NCI-H2227 treated with DMSO at 0.1 percent for 48 hours (cell line): ENCODE measurements around the gene NXNL1.
"Not testable (repeated sequence)": the region's sequence is repeated elsewhere in the genome, so short reads cannot be mapped to it uniquely, and the experiment has no call there.

Experiments
- DNase-seq: peaks from one replicate; lab custom pipeline; 2025; lab: John Stamatoyannopoulos, UW

Gene NXNL1

GRCh38 chr19:17486545-17487240 is 26.0 kb upstream of the NXNL1 start:
- DNase-seq = no peak

- no peak for DNase-seq
These were observed 23.9 kb upstream of the NXNL1 start for GRCh38 chr19:17484520-17485185.

GRCh38 chr19:17483605-17484002 is 22.9 kb upstream of the NXNL1 start:
- no peak for DNase-seq

- no peak for DNase-seq
These were observed 22.3 kb upstream of the NXNL1 start for GRCh38 chr19:17482877-17483604.

GRCh38 chr19:17481986-17482385 is 21.3 kb upstream of the NXNL1 start:
- DNase-seq = no peak

- peak; percentile 10 for DNase-seq
These were observed 18.6 kb upstream of the NXNL1 start for GRCh38 chr19:17479325-17479791.

GRCh38 chr19:17475541-17476115 is 14.9 kb upstream of the NXNL1 start:
- DNase-seq = no peak

GRCh38 chr19:17475011-17475540 is 14.3 kb upstream of the NXNL1 start:
- not testable (repeated sequence) for DNase-seq

GRCh38 chr19:17473041-17473440 is 12.3 kb upstream of the NXNL1 start:
- DNase-seq = no peak

- DNase-seq = no peak
These were observed 10.8 kb upstream of the NXNL1 start for GRCh38 chr19:17471410-17472125.

GRCh38 chr19:17470068-17470841 is 9.5 kb upstream of the NXNL1 start, which contains the start of gene SLC27A1:
TSS of gene SLC27A1 (plus strand) at chr19:17470524. CDS start at chr19:17470541, 17 bp downstream.
- DNase-seq = peak; percentile 98

- DNase-seq = peak; percentile 98
These were observed 8.8 kb upstream of the NXNL1 start for GRCh38 chr19:17469481-17470067.

- DNase-seq = no peak
These were observed 8.4 kb upstream of the NXNL1 start for GRCh38 chr19:17469092-17469480.

GRCh38 chr19:17468302-17469091 is 7.8 kb upstream of the NXNL1 start:
- DNase-seq = no peak

GRCh38 chr19:17467471-17468301 is 7.0 kb upstream of the NXNL1 start:
- DNase-seq = no peak

GRCh38 chr19:17466487-17466850 is 5.7 kb upstream of the NXNL1 start:
- no peak for DNase-seq

GRCh38 chr19:17458970-17459369 is 1.8 kb downstream of the NXNL1 start:
- no peak for DNase-seq

- no peak for DNase-seq
These were observed 3.1 kb downstream of the NXNL1 start for GRCh38 chr19:17457616-17458015.

GRCh38 chr19:17456127-17456526 is 4.6 kb downstream of the NXNL1 start:
- no peak for DNase-seq
